Measurements from ENCODE around the gene IL17B.

- TF ChIP-seq CTCF (IDR thresholded peaks at IDR 0.05), result no peak
- no peak for TF ChIP-seq POLR2A (IDR thresholded peaks at IDR 0.05)
Measured at GRCh38 chr5:149326611-149327010, 52.5 kb downstream of the IL17B start.

All from breast epithelium (tissue), 3 donors.